Mucosa of rectum (tissue), 2 donors: ENCODE data around the gene EPHA10.
"Not testable (repeated sequence)": the region's sequence is repeated elsewhere in the genome, so short reads cannot be mapped to it uniquely, and the experiment has no call there.

Experiments
- H3K27ac ChIP-seq, 2 donors: one replicate each; pipeline ENCODE4 v1.7.0; 2013; ENCODE audit warnings: inconsistent platforms in 2 of 2, low read depth in 2 of 2, low read length in 2 of 2
- H3K27me3 ChIP-seq, 2 donors: one replicate each; pipeline ENCODE4 v1.7.0; 2013; ENCODE audit warnings: low read length in 2 of 2; ENCODE audit not compliant: control insufficient read depth in 2 of 2, insufficient read depth in 2 of 2
- H3K36me3 ChIP-seq, 2 donors: one replicate each; pipeline ENCODE4 v1.7.0; 2013; ENCODE audit warnings: low read length in 2 of 2; ENCODE audit not compliant: control insufficient read depth in 2 of 2, insufficient read depth in 2 of 2
- H3K4me1 ChIP-seq, 2 donors: one replicate each; pipeline ENCODE4 v1.7.0; 2013; ENCODE audit warnings: low read length in 2 of 2, mild to moderate bottlenecking in 1 of 2; ENCODE audit not compliant: control insufficient read depth in 2 of 2, insufficient read depth in 2 of 2
- H3K4me3 ChIP-seq, 2 donors: one replicate each; pipeline ENCODE4 v1.7.0; 2013; ENCODE audit warnings: low read length in 2 of 2
- H3K9ac ChIP-seq, 2 donors: one replicate each; pipeline ENCODE4 v1.7.0; 2013; ENCODE audit warnings: low read length in 2 of 2, low read depth in 1 of 2, mild to moderate bottlenecking in 1 of 2
- H3K9me3 ChIP-seq, 2 donors: one replicate each; pipeline ENCODE4 v1.7.0; 2013; ENCODE audit warnings: low read length in 2 of 2; ENCODE audit not compliant: control insufficient read depth in 2 of 2
- donor health status: healthy.
- donor health status: Normal muscosa, but diverticular disease.

Gene EPHA10

GRCh38 chr1:37753473-37754321 is 11.2 kb downstream of the EPHA10 start:
- Histone ChIP-seq H3K9me3 (no peaks in the 10 kb centered on the region), H3K27me3 (peaks cover 14% of the 10 kb centered on the region in 2 donors), H3K4me3 (peak overlapping the region in 1 of 2 donors; percentile 43), H3K9ac (no peak overlapping the region), H3K27ac (no peak overlapping the region), H3K4me1 (peaks cover 0 to 8% of the 10 kb centered on the region in 2 donors), H3K36me3 (no peaks in the 10 kb centered on the region)

- Histone ChIP-seq H3K36me3 (no peaks in the 10 kb centered on the region), H3K9ac (peak overlapping the region in 1 of 2 donors; percentile 59), H3K4me1 (peaks cover 0 to 8% of the 10 kb centered on the region in 2 donors), H3K27ac (peak overlapping the region in 1 of 2 donors; percentile 22), H3K9me3 (no peaks in the 10 kb centered on the region), H3K27me3 (peaks cover 14% of the 10 kb centered on the region in 2 donors), H3K4me3 (peak overlapping the region; percentile 65 to 68)
These were observed 12.1 kb downstream of the EPHA10 start for GRCh38 chr1:37752583-37753471.

GRCh38 chr1:37752213-37752582 is 12.7 kb downstream of the EPHA10 start:
- Histone ChIP-seq H3K36me3 (no peaks in the 10 kb centered on the region), H3K9ac (peak overlapping the region in 1 of 2 donors; percentile 48), H3K9me3 (no peaks in the 10 kb centered on the region), H3K27me3 (peaks cover 11 to 14% of the 10 kb centered on the region in 2 donors), H3K4me3 (peak overlapping the region; percentile 65 to 68), H3K4me1 (peaks cover 0 to 8% of the 10 kb centered on the region in 2 donors), H3K27ac (peak overlapping the region in 1 of 2 donors; percentile 22)

- Histone ChIP-seq H3K27ac (no peak overlapping the region), H3K27me3 (peaks cover 0 to 4% of the 10 kb centered on the region in 2 donors), H3K9me3 (no peaks in the 10 kb centered on the region), H3K9ac (no peak overlapping the region), H3K36me3 (no peaks in the 10 kb centered on the region), H3K4me3 (no peak overlapping the region), H3K4me1 (peaks cover 0 to 2% of the 10 kb centered on the region in 2 donors)
These were observed 16.4 kb downstream of the EPHA10 start for GRCh38 chr1:37748565-37748964.

GRCh38 chr1:37746806-37747205 is 18.1 kb downstream of the EPHA10 start:
- H3K27ac ChIP-seq: no peak overlapping the region
- H3K9ac ChIP-seq: no peak overlapping the region
- H3K9me3 ChIP-seq: no peaks in the 10 kb centered on the region
- no peaks in the 10 kb centered on the region for H3K4me1 ChIP-seq
- H3K36me3 ChIP-seq: no peaks in the 10 kb centered on the region
- no peaks in the 10 kb centered on the region for H3K27me3 ChIP-seq
- no peak overlapping the region for H3K4me3 ChIP-seq

GRCh38 chr1:37741662-37742061 is 23.3 kb downstream of the EPHA10 start:
- H3K4me3 ChIP-seq: no peak overlapping the region
- no peaks in the 10 kb centered on the region for H3K36me3 ChIP-seq
- no peaks in the 10 kb centered on the region for H3K27me3 ChIP-seq
- H3K9me3 ChIP-seq: no peaks in the 10 kb centered on the region
- H3K4me1 ChIP-seq: peaks cover 5% of the 10 kb centered on the region in 2 donors
- no peak overlapping the region for H3K9ac ChIP-seq
- H3K27ac ChIP-seq: no peak overlapping the region

GRCh38 chr1:37741130-37741529 is 23.8 kb downstream of the EPHA10 start:
- H3K4me3 ChIP-seq: no peak overlapping the region
- H3K9me3 ChIP-seq: no peaks in the 10 kb centered on the region
- H3K27ac ChIP-seq: no peak overlapping the region
- H3K27me3 ChIP-seq: no peaks in the 10 kb centered on the region
- H3K4me1 ChIP-seq: peaks cover 5% of the 10 kb centered on the region in 2 donors
- H3K36me3 ChIP-seq: no peaks in the 10 kb centered on the region
- H3K9ac ChIP-seq: no peak overlapping the region

GRCh38 chr1:37739222-37739621 is 25.7 kb downstream of the EPHA10 start:
- H3K9me3 ChIP-seq: peaks cover 0 to 2% of the 10 kb centered on the region in 2 donors
- no peak overlapping the region for H3K27ac ChIP-seq
- H3K36me3 ChIP-seq: no peaks in the 10 kb centered on the region
- H3K9ac ChIP-seq: no peak overlapping the region
- H3K4me1 ChIP-seq: peaks cover 8 to 12% of the 10 kb centered on the region in 2 donors
- no peaks in the 10 kb centered on the region for H3K27me3 ChIP-seq
- no peak overlapping the region for H3K4me3 ChIP-seq

- H3K9ac ChIP-seq, H3K4me3 ChIP-seq, H3K9me3 ChIP-seq, H3K27me3 ChIP-seq, H3K36me3 ChIP-seq, H3K27ac ChIP-seq: not testable (repeated sequence)
- peaks cover 13% of the 10 kb centered on the region in 2 donors for H3K4me1 ChIP-seq
These were observed 26.3 kb downstream of the EPHA10 start for GRCh38 chr1:37738619-37739018.

GRCh38 chr1:37737975-37738374 is 26.9 kb downstream of the EPHA10 start:
- peaks cover 15 to 18% of the 10 kb centered on the region in 2 donors for H3K4me1 ChIP-seq
- H3K9me3 ChIP-seq, H3K27ac ChIP-seq, H3K36me3 ChIP-seq, H3K27me3 ChIP-seq, H3K4me3 ChIP-seq, H3K9ac ChIP-seq: not testable (repeated sequence)
